K562 treated with DMSO at 1 percent for 4 hours (cell line): ENCODE measurements around the gene KRTAP12-2. TPM values are rescaled to one million over a fixed set of nuclear protein-coding genes. Genes with fewer than 3 reads are reported as not detected.

Experiments
- total RNA-seq: library from RNA; unstranded; fragments of 300-600 nt; gene quantifications from 2 replicates; pipeline ENCODE4 v1.2.3, GENCODE V29; 2022; ENCODE audit not compliant: insufficient read depth

Gene KRTAP12-2, protein sequence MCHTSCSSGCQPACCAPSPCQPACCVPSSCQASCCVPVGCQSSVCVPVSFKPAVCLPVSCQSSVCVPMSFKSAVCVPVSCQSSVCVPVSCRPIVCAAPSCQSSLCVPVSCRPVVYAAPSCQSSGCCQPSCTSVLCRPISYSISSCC
- not detected in 2 replicates for total RNA-seq

DNA sequence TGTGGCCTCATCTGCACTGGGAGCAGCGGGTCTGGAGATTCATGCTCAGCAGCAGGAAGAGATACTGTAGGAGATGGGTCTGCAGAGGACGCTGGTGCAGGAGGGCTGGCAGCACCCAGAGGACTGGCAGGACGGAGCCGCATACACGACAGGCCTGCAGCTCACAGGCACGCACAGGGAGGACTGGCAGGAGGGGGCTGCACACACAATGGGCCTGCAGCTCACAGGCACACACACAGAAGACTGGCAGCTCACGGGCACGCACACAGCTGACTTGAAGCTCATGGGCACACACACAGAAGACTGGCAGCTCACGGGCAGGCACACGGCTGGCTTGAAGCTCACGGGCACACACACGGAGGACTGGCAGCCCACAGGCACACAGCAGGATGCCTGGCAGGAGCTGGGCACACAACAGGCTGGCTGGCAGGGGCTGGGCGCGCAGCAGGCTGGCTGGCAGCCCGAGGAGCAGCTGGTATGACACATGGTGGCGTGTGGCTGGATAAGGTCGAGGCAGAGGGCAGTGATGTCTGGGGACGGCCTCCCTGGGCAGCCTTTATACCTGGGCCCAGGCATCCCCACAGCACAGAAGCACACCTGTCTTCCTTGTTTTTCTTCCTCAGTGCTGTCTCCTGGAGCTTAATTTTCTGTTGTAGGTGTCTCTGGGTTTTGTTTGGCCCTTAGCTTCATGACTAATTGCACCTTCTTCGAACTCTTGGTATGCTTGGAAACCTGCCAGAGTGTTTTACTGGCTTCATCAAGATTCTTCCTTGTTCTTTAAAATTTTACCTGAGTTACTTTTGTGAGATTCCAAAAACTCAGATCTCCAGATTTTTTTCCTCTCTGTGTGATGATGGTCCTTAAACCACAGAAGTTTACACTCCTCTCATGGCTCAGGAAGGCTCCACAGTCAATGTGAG, at the start of gene KRTAP12-2:
Gene KRTAP12-2 (minus strand): TSS at position 527 of the 920 bp plus-strand sequence. CDS start 41 bp downstream, at position 486.

GRCh38 chr21:44711327-44712202, 44.8 kb upstream of the KRTAP12-2 start, which contains the start of gene TSPEAR:
Gene TSPEAR (minus strand): TSS chr21:44711572. CDS start chr21:44711514, 58 bp downstream.

DNA sequence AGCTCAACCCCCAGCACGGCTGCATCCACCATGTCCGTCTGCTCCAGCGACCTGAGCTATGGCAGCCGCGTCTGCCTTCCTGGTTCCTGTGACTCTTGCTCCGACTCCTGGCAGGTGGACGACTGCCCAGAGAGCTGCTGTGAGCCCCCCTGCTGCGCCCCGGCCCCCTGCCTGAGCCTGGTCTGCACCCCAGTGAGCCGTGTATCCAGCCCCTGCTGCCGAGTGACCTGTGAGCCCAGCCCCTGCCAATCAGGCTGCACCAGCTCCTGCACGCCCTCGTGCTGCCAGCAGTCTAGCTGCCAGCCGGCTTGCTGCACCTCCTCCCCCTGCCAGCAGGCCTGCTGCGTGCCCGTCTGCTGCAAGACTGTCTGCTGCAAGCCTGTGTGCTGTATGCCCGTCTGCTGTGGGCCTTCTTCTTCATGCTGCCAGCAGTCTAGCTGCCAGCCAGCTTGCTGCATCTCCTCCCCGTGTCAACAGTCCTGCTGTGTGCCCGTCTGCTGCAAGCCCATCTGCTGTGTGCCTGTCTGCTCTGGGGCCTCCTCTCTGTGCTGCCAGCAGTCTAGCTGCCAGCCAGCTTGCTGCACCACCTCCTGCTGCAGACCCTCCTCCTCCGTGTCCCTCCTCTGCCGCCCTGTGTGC, 30.6 kb upstream of the KRTAP12-2 start, which contains the start of gene KRTAP10-12:
Gene KRTAP10-12 (plus strand): TSS at position 1 of the 639 bp plus-strand sequence. CDS start 30 bp downstream, at position 31.

GRCh38 chr21:44681861-44682579, 15.3 kb upstream of the KRTAP12-2 start, which contains the start of gene KRTAP12-1:
Gene KRTAP12-1 (minus strand): TSS chr21:44682163. CDS start chr21:44682123, 40 bp downstream.

GRCh38 chr21:44657635-44658540, 8.8 kb downstream of the KRTAP12-2 start, which contains the start of gene KRTAP12-3:
Gene KRTAP12-3 (plus strand): TSS chr21:44657932. CDS start chr21:44657980, 48 bp downstream.

DNA sequence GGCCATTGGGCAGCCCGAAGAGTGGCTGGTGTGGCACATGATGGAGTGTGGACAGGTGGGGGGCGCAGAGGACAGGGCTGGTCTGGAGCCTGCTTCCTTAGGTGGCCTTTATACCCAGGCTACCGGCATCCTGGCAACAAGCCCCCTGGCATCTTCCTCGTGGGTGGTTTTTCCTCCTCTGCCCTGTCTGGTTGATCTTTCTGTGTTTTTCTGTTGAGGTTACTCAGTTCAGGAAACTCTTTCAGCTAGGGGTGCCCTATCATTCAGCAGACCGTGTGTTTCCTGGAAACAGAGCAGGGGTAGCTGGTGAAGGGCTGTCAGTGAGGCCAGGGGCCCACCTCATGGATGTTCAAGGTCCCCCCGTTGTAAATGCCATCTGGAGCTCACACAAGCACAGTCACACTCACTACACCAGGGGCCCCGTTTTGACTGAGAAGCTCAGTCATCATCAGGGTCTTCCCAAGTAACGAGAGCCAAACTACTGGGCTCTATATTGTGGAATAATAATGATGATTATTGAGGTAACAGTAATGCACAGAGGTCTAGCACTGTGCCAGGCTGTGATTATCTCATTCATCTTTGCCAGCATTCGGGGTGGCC, 12.1 kb downstream of the KRTAP12-2 start, which contains the start of gene KRTAP12-4:
Gene KRTAP12-4 (minus strand): TSS at position 84 of the 600 bp plus-strand sequence. CDS start 45 bp downstream, at position 39.

DNA sequence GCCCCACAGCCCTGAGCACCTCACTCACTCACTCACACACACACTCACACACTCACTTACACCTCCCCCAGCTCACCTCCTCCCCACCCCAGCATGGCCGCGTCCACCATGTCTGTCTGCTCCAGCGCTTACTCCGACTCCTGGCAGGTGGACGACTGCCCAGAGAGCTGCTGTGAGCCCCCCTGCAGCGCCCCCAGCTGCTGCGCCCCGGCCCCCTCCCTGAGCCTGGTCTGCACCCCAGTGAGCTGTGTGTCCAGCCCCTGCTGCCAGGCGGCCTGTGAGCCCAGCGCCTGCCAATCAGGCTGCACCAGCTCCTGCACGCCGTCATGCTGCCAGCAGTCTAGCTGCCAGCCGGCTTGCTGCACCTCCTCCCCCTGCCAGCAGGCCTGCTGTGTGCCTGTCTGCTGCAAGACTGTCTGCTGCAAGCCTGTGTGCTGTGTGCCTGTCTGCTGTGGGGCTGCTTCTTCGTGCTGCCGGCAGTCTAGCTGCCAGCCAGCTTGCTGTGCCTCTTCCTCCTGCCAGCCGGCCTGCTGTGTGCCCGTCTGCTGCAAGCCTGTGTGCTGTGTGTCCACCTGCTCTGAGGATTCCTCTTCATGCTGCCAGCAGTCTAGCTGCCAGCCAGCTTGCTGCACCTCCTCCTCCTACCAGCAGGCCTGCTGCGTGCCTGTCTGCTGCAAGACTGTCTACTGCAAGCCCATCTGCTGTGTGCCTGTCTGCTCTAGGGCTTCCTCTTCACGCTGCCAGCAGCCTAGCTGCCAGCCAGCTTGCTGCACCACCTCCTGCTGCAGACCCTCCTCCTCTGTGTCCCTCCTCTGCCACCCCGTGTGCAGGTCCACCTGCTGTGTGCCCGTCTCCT, 20.1 kb downstream of the KRTAP12-2 start, which contains the start of gene KRTAP10-11:
Gene KRTAP10-11 (plus strand): TSS at position 49 of the 856 bp plus-strand sequence. CDS start 45 bp downstream, at position 94.

GRCh38 chr21:44637018-44637850, 29.5 kb downstream of the KRTAP12-2 start, which contains the start of gene KRTAP10-10:
Gene KRTAP10-10 (plus strand): TSS chr21:44637356. CDS start chr21:44637418, 62 bp downstream.

DNA sequence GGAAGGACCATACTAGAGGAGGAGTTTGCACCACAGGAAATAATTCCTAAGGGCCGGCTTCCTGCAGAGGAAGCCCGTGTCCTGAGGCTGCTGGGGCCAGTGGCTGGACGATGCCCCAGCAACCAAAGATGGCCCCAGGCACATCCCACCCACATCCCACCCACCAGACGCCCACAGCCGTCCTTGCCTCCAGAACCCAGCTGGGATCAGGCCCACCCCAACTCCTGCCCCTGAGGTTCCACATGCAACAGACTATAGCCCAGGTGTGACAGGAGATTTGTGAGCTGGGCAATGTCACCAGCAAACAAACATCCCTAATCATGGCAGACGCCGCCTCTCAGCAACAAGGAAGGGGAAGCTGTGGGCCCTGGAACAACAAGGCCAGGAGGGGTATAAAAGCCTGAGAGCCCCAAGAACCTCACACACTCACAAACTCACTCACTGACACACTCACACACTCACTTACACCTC, 40.0 kb downstream of the KRTAP12-2 start, which contains the start of gene KRTAP10-9:
Gene KRTAP10-9 (plus strand): TSS at position 421 of the 471 bp plus-strand sequence. CDS start 79 bp downstream, outside the sequence.

Other genes with a start within 250 kb of the KRTAP12-2 start
- not detected in 2 replicates for gene LRRC3, start 211.4 kb downstream of the KRTAP12-2 start, total RNA-seq
- not detected in 2 replicates for gene KRTAP10-1, start 126.7 kb downstream of the KRTAP12-2 start, total RNA-seq
- not detected in 2 replicates for gene KRTAP10-2, start 115.4 kb downstream of the KRTAP12-2 start, total RNA-seq
- not detected in 2 replicates for gene KRTAP10-3, start 108.1 kb downstream of the KRTAP12-2 start, total RNA-seq
- gene KRTAP10-4, start 93.2 kb downstream of the KRTAP12-2 start, total RNA-seq: not detected in 2 replicates
- not detected in 2 replicates for gene KRTAP10-5, start 86.3 kb downstream of the KRTAP12-2 start, total RNA-seq
- not detected in 2 replicates for gene KRTAP10-6, start 74.4 kb downstream of the KRTAP12-2 start, total RNA-seq
- not detected in 2 replicates for gene KRTAP10-7, start 66.3 kb downstream of the KRTAP12-2 start, total RNA-seq
- not detected in 2 replicates for gene KRTAP10-8, start 54.8 kb downstream of the KRTAP12-2 start, total RNA-seq
- gene KRTAP10-9, start 39.8 kb downstream of the KRTAP12-2 start, total RNA-seq: not detected in 2 replicates
- not detected in 2 replicates for gene KRTAP10-10, start 29.6 kb downstream of the KRTAP12-2 start, total RNA-seq
- not detected in 2 replicates for gene KRTAP10-11, start 20.5 kb downstream of the KRTAP12-2 start, total RNA-seq
- not detected in 2 replicates for gene KRTAP12-4, start 12.3 kb downstream of the KRTAP12-2 start, total RNA-seq
- gene KRTAP12-3, start 9.0 kb downstream of the KRTAP12-2 start, total RNA-seq: not detected in 2 replicates
- gene KRTAP12-1, start 15.2 kb upstream of the KRTAP12-2 start, total RNA-seq: not detected in 2 replicates
- gene KRTAP10-12, start 30.2 kb upstream of the KRTAP12-2 start, total RNA-seq: not detected in 2 replicates
- gene TSPEAR, start 44.6 kb upstream of the KRTAP12-2 start, total RNA-seq: not detected in 2 replicates
- 47.5 and 77.0 TPM in 2 replicates for gene UBE2G2, start 134.9 kb upstream of the KRTAP12-2 start, total RNA-seq
- 106 and 115 TPM in 2 replicates for gene SUMO3, start 151.1 kb upstream of the KRTAP12-2 start, total RNA-seq
- 141 and 163 TPM in 2 replicates for gene PTTG1IP, start 206.8 kb upstream of the KRTAP12-2 start, total RNA-seq